Measurements from ENCODE around the gene MAPK8.

DNA sequence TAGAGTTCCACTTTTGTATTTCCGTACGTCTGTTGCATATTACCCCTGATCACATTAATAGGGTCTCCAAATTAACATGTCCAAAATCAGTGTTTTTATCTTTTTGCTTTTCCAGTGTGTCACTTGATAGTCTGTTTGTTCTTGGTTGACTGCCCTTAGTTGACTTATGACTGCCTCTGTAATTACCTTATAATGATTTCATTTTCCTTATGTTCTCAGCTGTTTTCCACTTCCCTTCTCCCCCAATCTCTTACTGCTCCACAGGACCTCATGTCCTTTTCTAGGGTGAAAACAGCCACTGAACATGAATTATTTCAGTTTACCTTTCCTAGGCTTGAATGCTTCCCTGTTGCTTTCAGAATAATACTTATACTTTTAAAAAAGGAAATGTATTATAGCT is 54.7 kb downstream of the MAPK8 start:
- TF ChIP-seq, protein P1, sequence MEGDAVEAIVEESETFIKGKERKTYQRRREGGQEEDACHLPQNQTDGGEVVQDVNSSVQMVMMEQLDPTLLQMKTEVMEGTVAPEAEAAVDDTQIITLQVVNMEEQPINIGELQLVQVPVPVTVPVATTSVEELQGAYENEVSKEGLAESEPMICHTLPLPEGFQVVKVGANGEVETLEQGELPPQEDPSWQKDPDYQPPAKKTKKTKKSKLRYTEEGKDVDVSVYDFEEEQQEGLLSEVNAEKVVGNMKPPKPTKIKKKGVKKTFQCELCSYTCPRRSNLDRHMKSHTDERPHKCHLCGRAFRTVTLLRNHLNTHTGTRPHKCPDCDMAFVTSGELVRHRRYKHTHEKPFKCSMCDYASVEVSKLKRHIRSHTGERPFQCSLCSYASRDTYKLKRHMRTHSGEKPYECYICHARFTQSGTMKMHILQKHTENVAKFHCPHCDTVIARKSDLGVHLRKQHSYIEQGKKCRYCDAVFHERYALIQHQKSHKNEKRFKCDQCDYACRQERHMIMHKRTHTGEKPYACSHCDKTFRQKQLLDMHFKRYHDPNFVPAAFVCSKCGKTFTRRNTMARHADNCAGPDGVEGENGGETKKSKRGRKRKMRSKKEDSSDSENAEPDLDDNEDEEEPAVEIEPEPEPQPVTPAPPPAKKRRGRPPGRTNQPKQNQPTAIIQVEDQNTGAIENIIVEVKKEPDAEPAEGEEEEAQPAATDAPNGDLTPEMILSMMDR (IDR thresholded peaks at IDR 0.05), result no peak
- TF ChIP-seq POLR2A (IDR thresholded peaks at IDR 0.05), result no peak
